DOHH2 (cell line): ENCODE measurements around the gene SORBS1.

Experiments
- H3F3A ChIP-seq: fragments of 200-600 bp; sonication (generic), shearing (Covaris generic); 2 replicates; pipeline ENCODE4 v1.6.0; 2016; ENCODE audit warnings: antibody characterized with exemption, mild to moderate bottlenecking; ENCODE audit not compliant: control insufficient read depth, insufficient read depth
- H3K27ac ChIP-seq: fragments of 200-600 bp; sonication (generic); 2 replicates; pipeline ENCODE4 v1.5.1; 2014; ENCODE audit warnings: low read depth, mild to moderate bottlenecking, low read length, moderate library complexity
- H3K27me3 ChIP-seq: fragments of 200-600 bp; sonication (generic); 2 replicates; pipeline ENCODE4 v1.6.1; 2014; ENCODE audit warnings: mild to moderate bottlenecking, low read length, mixed read lengths; ENCODE audit not compliant: control insufficient read depth
- H3K36me3 ChIP-seq: fragments of 200-600 bp; sonication (generic); 2 replicates; pipeline ENCODE4 v1.6.1; 2014; ENCODE audit warnings: mild to moderate bottlenecking, low read length, moderate library complexity, mixed read lengths; ENCODE audit not compliant: control insufficient read depth
- H3K4me1 ChIP-seq: fragments of 200-600 bp; sonication (generic); 2 replicates; pipeline ENCODE4 v1.6.1; 2014; ENCODE audit warnings: mild to moderate bottlenecking, low read length, mixed read lengths; ENCODE audit not compliant: control insufficient read depth
- H3K4me2 ChIP-seq: fragments of 200-600 bp; sonication (generic); 2 replicates; pipeline ENCODE4 v1.6.0; 2014; ENCODE audit warnings: mild to moderate bottlenecking, low read length, moderate library complexity
- H3K4me3 ChIP-seq: fragments of 200-600 bp; sonication (generic); 2 replicates; pipeline ENCODE4 v1.5.1; 2014; ENCODE audit warnings: mild to moderate bottlenecking, low read length, mixed read lengths
- H3K79me2 ChIP-seq: fragments of 200-600 bp; sonication (generic); 2 replicates; pipeline ENCODE4 v1.6.1; 2014; ENCODE audit warnings: mild to moderate bottlenecking, low read length, mixed read lengths; ENCODE audit not compliant: control insufficient read depth
- H3K9me2 ChIP-seq: fragments of 200-600 bp; sonication (generic); replicated peaks from 2 replicates; pipeline ENCODE4 v1.6.1; 2014; ENCODE audit warnings: mild to moderate bottlenecking, low read length, mixed read lengths; ENCODE audit not compliant: control insufficient read depth
- H3K9me3 ChIP-seq: fragments of 200-600 bp; sonication (generic); 2 replicates; pipeline ENCODE4 v1.6.1; 2014; ENCODE audit warnings: antibody characterized with exemption, low read length, mixed read lengths; ENCODE audit not compliant: control insufficient read depth, insufficient read depth
- H4K20me1 ChIP-seq: fragments of 200-600 bp; sonication (generic); 2 replicates; pipeline ENCODE4 v1.6.0; 2014; ENCODE audit warnings: low read depth, mild to moderate bottlenecking, antibody characterized with exemption, low read length, moderate library complexity; ENCODE audit not compliant: control insufficient read depth, insufficient read depth
- EZH2phosphoT487 ChIP-seq: fragments of 200-600 bp; sonication (generic); IDR thresholded peaks from 2 replicates; pipeline ENCODE4 v1.6.1; 2017; ENCODE audit warnings: borderline replicate concordance, mild to moderate bottlenecking, antibody characterized with exemption, low read length, moderate library complexity, mixed read lengths
- TF ChIP-seq, protein P1 (sequence below): fragments of 200-600 bp; sonication (generic); IDR thresholded peaks from one replicate; pipeline ENCODE4 v1.5.1; 2014; ENCODE audit warnings: antibody characterized with exemption, mild to moderate bottlenecking, low read depth, low read length; ENCODE audit not compliant: poor library complexity, severe bottlenecking

The SORBS1 gene

GRCh38 chr10:95389176-95389575, 172.0 kb downstream of the SORBS1 start:
- Histone ChIP-seq H3K4me1 (no peaks in the 10 kb centered on the region), H3K27me3 (peaks cover 15% of the 10 kb centered on the region), H3K9me2 (no peaks in the 10 kb centered on the region), H3K4me3 (no peak overlapping the region), H3K79me2 (no peaks in the 10 kb centered on the region), H3K4me2 (no peak overlapping the region), H3F3A (no peaks in the 10 kb centered on the region), H4K20me1 (no peaks in the 10 kb centered on the region), H3K36me3 (no peaks in the 10 kb centered on the region), H3K27ac (no peak overlapping the region), H3K9me3 (no peaks in the 10 kb centered on the region)
- TF ChIP-seq, protein P1, sequence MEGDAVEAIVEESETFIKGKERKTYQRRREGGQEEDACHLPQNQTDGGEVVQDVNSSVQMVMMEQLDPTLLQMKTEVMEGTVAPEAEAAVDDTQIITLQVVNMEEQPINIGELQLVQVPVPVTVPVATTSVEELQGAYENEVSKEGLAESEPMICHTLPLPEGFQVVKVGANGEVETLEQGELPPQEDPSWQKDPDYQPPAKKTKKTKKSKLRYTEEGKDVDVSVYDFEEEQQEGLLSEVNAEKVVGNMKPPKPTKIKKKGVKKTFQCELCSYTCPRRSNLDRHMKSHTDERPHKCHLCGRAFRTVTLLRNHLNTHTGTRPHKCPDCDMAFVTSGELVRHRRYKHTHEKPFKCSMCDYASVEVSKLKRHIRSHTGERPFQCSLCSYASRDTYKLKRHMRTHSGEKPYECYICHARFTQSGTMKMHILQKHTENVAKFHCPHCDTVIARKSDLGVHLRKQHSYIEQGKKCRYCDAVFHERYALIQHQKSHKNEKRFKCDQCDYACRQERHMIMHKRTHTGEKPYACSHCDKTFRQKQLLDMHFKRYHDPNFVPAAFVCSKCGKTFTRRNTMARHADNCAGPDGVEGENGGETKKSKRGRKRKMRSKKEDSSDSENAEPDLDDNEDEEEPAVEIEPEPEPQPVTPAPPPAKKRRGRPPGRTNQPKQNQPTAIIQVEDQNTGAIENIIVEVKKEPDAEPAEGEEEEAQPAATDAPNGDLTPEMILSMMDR, result no peak
- TF ChIP-seq EZH2phosphoT487, result no peak

DNA sequence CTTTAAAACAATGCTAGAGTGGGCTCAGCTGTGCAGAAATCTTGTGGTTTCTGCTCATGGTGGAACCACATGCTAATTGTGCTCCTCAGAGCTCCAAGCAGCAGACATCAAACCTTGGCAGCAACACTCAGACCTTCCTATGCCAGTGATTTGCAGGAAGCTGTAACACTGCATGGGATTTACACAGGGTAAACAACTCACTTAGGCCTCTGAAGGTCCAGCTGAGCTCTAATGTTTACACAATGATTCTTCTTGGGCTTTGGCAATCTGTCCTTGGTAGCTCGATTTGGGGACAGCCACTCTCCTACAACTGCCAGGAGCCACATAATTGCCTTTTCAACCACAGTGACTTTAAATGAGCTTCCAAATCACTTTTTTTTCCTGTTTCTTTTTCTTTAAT, 172.6 kb downstream of the SORBS1 start:
- Histone ChIP-seq H3K9me2 (no peaks in the 10 kb centered on the region), H3K27ac (no peak overlapping the region), H3K27me3 (peaks cover 8% of the 10 kb centered on the region), H3F3A (no peaks in the 10 kb centered on the region), H3K36me3 (no peaks in the 10 kb centered on the region), H3K9me3 (no peaks in the 10 kb centered on the region), H3K4me2 (no peak overlapping the region), H3K4me1 (no peaks in the 10 kb centered on the region), H4K20me1 (no peaks in the 10 kb centered on the region), H3K4me3 (no peak overlapping the region), H3K79me2 (no peaks in the 10 kb centered on the region)
- TF ChIP-seq, protein P1, result no peak
- TF ChIP-seq EZH2phosphoT487, result no peak

DNA sequence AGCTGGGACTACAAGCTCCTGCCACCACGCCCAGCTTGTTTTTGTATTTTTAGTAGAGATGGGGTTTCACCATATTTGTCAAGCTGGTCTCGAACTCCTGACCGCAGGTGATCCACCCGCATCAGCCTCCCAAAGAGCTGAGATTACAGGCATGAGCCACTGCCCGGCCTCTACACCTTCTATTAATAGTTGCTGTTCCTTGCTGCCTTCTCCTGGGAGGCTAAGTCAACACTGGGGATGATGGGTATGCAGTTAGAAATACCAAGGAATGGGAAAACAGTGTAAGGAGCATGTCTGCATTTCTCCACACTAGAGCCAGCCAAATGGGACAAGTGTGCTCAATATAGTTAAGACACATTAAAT, 173.1 kb downstream of the SORBS1 start:
- Histone ChIP-seq H3K27ac (no peak overlapping the region), H3K4me1 (no peaks in the 10 kb centered on the region), H3K27me3 (peaks cover 5% of the 10 kb centered on the region), H3K36me3 (no peaks in the 10 kb centered on the region), H3K9me3 (no peaks in the 10 kb centered on the region), H4K20me1 (no peaks in the 10 kb centered on the region), H3K79me2 (no peaks in the 10 kb centered on the region), H3K4me2 (no peak overlapping the region), H3K9me2 (no peaks in the 10 kb centered on the region), H3K4me3 (no peak overlapping the region), H3F3A (no peaks in the 10 kb centered on the region)
- TF ChIP-seq EZH2phosphoT487, result no peak
- TF ChIP-seq, protein P1, result no peak
